ENCODE measurements around the gene C1QTNF9.

- no peak for TF ChIP-seq POLR2AphosphoS5 (IDR thresholded peaks at IDR 0.05; ENCODE audit: insufficient read depth in 1 of 2, low read depth in 1 of 2)
- no peak for TF ChIP-seq POLR2A (IDR thresholded peaks at IDR 0.05)
These were observed 30.7 kb downstream of the C1QTNF9 start for GRCh38 chr13:24339937-24340607.
